ENCODE measurements around the gene PROSER3.

- TF ChIP-seq ZNF263 (CRISPR knock-in tag; IDR thresholded peaks at IDR 0.05) (no peak), PLRG1 (conservative IDR thresholded peaks at IDR 0.05) (no peak), CBX1 (IDR thresholded peaks at IDR 0.05; ENCODE audit: low read depth) (no peak), HNRNPK (IDR thresholded peaks at IDR 0.05; ENCODE audit: low read depth, low read length, poor library complexity, severe bottlenecking) (no peak), RARA (CRISPR knock-in tag; IDR thresholded peaks at IDR 0.05) (no peak), AHR (CRISPR knock-in tag; IDR thresholded peaks at IDR 0.05) (no peak), HMGXB4 (CRISPR knock-in tag; IDR thresholded peaks at IDR 0.05; ENCODE audit: borderline replicate concordance in 1 of 2, low read depth in 1 of 2) (no peak), REST (IDR thresholded peaks at IDR 0.05; ENCODE audit: borderline replicate concordance in 1 of 2, low read depth in 1 of 2, low read length in 2 of 2) (no peak)
Measured at GRCh38 chr19:35753634-35754369, 4.2 kb upstream of the PROSER3 start.

All from HepG2 (cell line).